ENCODE results near the gene FIGN.

Gene FIGN

GRCh38 chr2:163552758-163553157, 183.1 kb downstream of the FIGN start:
- DNase-seq = no peak

GRCh38 chr2:163551616-163552373, 184.0 kb downstream of the FIGN start:
- DNase-seq = no peak

GRCh38 chr2:163548970-163549369, 186.8 kb downstream of the FIGN start:
- no peak for DNase-seq

Data from NCI-H2081 treated with DMSO at 0.1 percent for 48 hours (cell line).